HCT116 (cell line): Measurements from ENCODE around the gene CFL1.

ENCODE experiments used
- EZH2phosphoT487 ChIP-seq: fragments of 200-600 bp; IDR thresholded peaks from 2 replicates; pipeline ENCODE4 v1.6.1; 2018; ENCODE audit warnings: antibody characterized with exemption, borderline replicate concordance
- POLR2A ChIP-seq: IDR thresholded peaks from 2 replicates; pipeline ENCODE4 v1.7.0; 2011; ENCODE audit warnings: borderline replicate concordance; ENCODE audit not compliant: insufficient read depth, insufficient read length; ENCODE audit errors: extremely low read depth
- SP1 ChIP-seq: IDR thresholded peaks from 2 replicates; pipeline ENCODE4 v1.6.1; 2012; ENCODE audit warnings: low read depth
- YY1 ChIP-seq: IDR thresholded peaks from 2 replicates; pipeline ENCODE4 v1.6.1; 2011; ENCODE audit warnings: low read length, low read depth, moderate library complexity, mild to moderate bottlenecking; ENCODE audit not compliant: insufficient replicate concordance; ENCODE audit errors: extremely low read depth
- TF ChIP-seq, protein P1 (sequence below), 3 experiments: fragments of 200-600 bp in 1 of 3; sonication (generic) in 1 of 3; IDR thresholded peaks in 2 of 3; conservative IDR thresholded peaks in 1 of 3; 2 replicates each; pipeline ENCODE4 v1.5.1; 2012 to 2017; ENCODE audit warnings: low read depth in 2 of 3, low read length in 2 of 3, antibody characterized with exemption in 1 of 3, borderline replicate concordance in 1 of 3, control low read depth in 1 of 3, mild to moderate bottlenecking in 1 of 3, mixed read lengths in 1 of 3, mixed run types in 1 of 3, moderate library complexity in 1 of 3; ENCODE audit not compliant: insufficient read depth in 1 of 3

GRCh38 chr11:65847746-65848145 lies 10.2 kb downstream of the CFL1 start:
- TF ChIP-seq, protein P1, sequence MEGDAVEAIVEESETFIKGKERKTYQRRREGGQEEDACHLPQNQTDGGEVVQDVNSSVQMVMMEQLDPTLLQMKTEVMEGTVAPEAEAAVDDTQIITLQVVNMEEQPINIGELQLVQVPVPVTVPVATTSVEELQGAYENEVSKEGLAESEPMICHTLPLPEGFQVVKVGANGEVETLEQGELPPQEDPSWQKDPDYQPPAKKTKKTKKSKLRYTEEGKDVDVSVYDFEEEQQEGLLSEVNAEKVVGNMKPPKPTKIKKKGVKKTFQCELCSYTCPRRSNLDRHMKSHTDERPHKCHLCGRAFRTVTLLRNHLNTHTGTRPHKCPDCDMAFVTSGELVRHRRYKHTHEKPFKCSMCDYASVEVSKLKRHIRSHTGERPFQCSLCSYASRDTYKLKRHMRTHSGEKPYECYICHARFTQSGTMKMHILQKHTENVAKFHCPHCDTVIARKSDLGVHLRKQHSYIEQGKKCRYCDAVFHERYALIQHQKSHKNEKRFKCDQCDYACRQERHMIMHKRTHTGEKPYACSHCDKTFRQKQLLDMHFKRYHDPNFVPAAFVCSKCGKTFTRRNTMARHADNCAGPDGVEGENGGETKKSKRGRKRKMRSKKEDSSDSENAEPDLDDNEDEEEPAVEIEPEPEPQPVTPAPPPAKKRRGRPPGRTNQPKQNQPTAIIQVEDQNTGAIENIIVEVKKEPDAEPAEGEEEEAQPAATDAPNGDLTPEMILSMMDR (IDR thresholded peaks at IDR 0.05 in 2 of 3, conservative IDR thresholded peaks at IDR 0.05 in 1 of 3; ENCODE audit: borderline replicate concordance in 1 of 3, insufficient read depth in 1 of 3, low read depth in 2 of 3, low read length in 2 of 3) = no peak
- TF ChIP-seq YY1 = no peak
- TF ChIP-seq EZH2phosphoT487 = no peak
- no peak for TF ChIP-seq SP1
- TF ChIP-seq POLR2A = no peak
